DOHH2 (cell line): ENCODE measurements around the gene DAPP1.

Experiments
- H3F3A ChIP-seq: fragments of 200-600 bp; sonication (generic), shearing (Covaris generic); 2 replicates; pipeline ENCODE4 v1.6.0; 2016; ENCODE audit warnings: antibody characterized with exemption, mild to moderate bottlenecking; ENCODE audit not compliant: control insufficient read depth, insufficient read depth
- H3K27ac ChIP-seq: fragments of 200-600 bp; sonication (generic); 2 replicates; pipeline ENCODE4 v1.5.1; 2014; ENCODE audit warnings: low read depth, mild to moderate bottlenecking, low read length, moderate library complexity
- H3K27me3 ChIP-seq: fragments of 200-600 bp; sonication (generic); 2 replicates; pipeline ENCODE4 v1.6.1; 2014; ENCODE audit warnings: mild to moderate bottlenecking, low read length, mixed read lengths; ENCODE audit not compliant: control insufficient read depth
- H3K36me3 ChIP-seq: fragments of 200-600 bp; sonication (generic); 2 replicates; pipeline ENCODE4 v1.6.1; 2014; ENCODE audit warnings: mild to moderate bottlenecking, low read length, moderate library complexity, mixed read lengths; ENCODE audit not compliant: control insufficient read depth
- H3K4me1 ChIP-seq: fragments of 200-600 bp; sonication (generic); 2 replicates; pipeline ENCODE4 v1.6.1; 2014; ENCODE audit warnings: mild to moderate bottlenecking, low read length, mixed read lengths; ENCODE audit not compliant: control insufficient read depth
- H3K4me2 ChIP-seq: fragments of 200-600 bp; sonication (generic); 2 replicates; pipeline ENCODE4 v1.6.0; 2014; ENCODE audit warnings: mild to moderate bottlenecking, low read length, moderate library complexity
- H3K4me3 ChIP-seq: fragments of 200-600 bp; sonication (generic); 2 replicates; pipeline ENCODE4 v1.5.1; 2014; ENCODE audit warnings: mild to moderate bottlenecking, low read length, mixed read lengths
- H3K79me2 ChIP-seq: fragments of 200-600 bp; sonication (generic); 2 replicates; pipeline ENCODE4 v1.6.1; 2014; ENCODE audit warnings: mild to moderate bottlenecking, low read length, mixed read lengths; ENCODE audit not compliant: control insufficient read depth
- H3K9me2 ChIP-seq: fragments of 200-600 bp; sonication (generic); replicated peaks from 2 replicates; pipeline ENCODE4 v1.6.1; 2014; ENCODE audit warnings: mild to moderate bottlenecking, low read length, mixed read lengths; ENCODE audit not compliant: control insufficient read depth
- H3K9me3 ChIP-seq: fragments of 200-600 bp; sonication (generic); 2 replicates; pipeline ENCODE4 v1.6.1; 2014; ENCODE audit warnings: antibody characterized with exemption, low read length, mixed read lengths; ENCODE audit not compliant: control insufficient read depth, insufficient read depth
- H4K20me1 ChIP-seq: fragments of 200-600 bp; sonication (generic); 2 replicates; pipeline ENCODE4 v1.6.0; 2014; ENCODE audit warnings: low read depth, mild to moderate bottlenecking, antibody characterized with exemption, low read length, moderate library complexity; ENCODE audit not compliant: control insufficient read depth, insufficient read depth
- EZH2phosphoT487 ChIP-seq: fragments of 200-600 bp; sonication (generic); IDR thresholded peaks from 2 replicates; pipeline ENCODE4 v1.6.1; 2017; ENCODE audit warnings: borderline replicate concordance, mild to moderate bottlenecking, antibody characterized with exemption, low read length, moderate library complexity, mixed read lengths
- TF ChIP-seq, protein P1 (sequence below): fragments of 200-600 bp; sonication (generic); IDR thresholded peaks from one replicate; pipeline ENCODE4 v1.5.1; 2014; ENCODE audit warnings: antibody characterized with exemption, mild to moderate bottlenecking, low read depth, low read length; ENCODE audit not compliant: poor library complexity, severe bottlenecking

The DAPP1 gene

DNA sequence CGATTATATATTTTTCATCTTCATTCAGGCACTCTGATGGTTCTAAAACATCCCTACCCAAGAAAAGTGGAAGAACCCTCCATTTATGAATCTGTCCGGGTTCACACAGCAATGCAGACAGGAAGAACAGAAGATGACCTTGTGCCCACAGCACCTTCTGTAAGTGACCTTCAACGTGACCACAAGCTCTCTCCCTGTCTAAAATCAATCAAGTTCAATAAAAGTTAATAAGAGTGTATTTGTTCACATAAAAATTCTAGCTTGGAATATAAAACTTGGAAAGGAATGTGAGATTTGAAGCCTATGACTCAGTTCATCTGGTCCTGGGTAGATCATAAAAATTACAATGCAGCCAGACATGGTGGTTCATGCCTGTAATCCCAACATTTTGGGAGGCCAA lies 36.6 kb downstream of the DAPP1 start:
- H3K79me2 ChIP-seq = no peaks in the 10 kb centered on the region
- no peaks in the 10 kb centered on the region; the same call in 1 of the 2 replicates for H4K20me1 ChIP-seq
- TF ChIP-seq EZH2phosphoT487 = no peak
- TF ChIP-seq, protein P1, sequence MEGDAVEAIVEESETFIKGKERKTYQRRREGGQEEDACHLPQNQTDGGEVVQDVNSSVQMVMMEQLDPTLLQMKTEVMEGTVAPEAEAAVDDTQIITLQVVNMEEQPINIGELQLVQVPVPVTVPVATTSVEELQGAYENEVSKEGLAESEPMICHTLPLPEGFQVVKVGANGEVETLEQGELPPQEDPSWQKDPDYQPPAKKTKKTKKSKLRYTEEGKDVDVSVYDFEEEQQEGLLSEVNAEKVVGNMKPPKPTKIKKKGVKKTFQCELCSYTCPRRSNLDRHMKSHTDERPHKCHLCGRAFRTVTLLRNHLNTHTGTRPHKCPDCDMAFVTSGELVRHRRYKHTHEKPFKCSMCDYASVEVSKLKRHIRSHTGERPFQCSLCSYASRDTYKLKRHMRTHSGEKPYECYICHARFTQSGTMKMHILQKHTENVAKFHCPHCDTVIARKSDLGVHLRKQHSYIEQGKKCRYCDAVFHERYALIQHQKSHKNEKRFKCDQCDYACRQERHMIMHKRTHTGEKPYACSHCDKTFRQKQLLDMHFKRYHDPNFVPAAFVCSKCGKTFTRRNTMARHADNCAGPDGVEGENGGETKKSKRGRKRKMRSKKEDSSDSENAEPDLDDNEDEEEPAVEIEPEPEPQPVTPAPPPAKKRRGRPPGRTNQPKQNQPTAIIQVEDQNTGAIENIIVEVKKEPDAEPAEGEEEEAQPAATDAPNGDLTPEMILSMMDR = no peak
- H3K27ac ChIP-seq = no peak overlapping the region
- no peaks in the 10 kb centered on the region for H3K9me2 ChIP-seq
- peaks cover 25% of the 10 kb centered on the region for H3K4me1 ChIP-seq
- H3K27me3 ChIP-seq = no peaks in the 10 kb centered on the region
- peaks cover 67% of the 10 kb centered on the region for H3K36me3 ChIP-seq
- H3K4me3 ChIP-seq = no peak overlapping the region
- no peak overlapping the region for H3K4me2 ChIP-seq
- no peaks in the 10 kb centered on the region for H3K9me3 ChIP-seq
- no peaks in the 10 kb centered on the region; the same call in 1 of the 2 replicates for H3F3A ChIP-seq

DNA sequence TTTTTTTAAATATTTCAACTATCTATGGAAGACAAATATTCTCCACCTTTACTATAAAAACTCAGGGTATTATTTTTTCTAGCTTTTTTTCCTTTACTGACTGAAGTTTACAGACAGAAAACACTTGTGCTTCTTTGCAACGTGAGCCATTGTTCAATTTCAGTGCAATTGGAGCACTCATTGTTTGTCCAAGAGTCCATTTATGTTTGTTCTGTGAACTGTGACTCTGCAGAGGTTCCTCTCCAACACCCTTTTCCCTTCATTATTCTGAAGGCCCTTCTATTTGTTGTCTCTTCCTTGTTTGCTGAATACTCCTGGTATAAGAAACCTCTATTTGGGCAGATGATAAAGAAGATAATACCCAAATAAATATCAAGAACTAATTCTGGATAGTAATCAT lies 37.4 kb downstream of the DAPP1 start:
- no peak for TF ChIP-seq EZH2phosphoT487
- TF ChIP-seq, protein P1 = no peak
- Histone ChIP-seq H3K79me2 (no peaks in the 10 kb centered on the region), H3K27ac (no peak overlapping the region), H3F3A (no peaks in the 10 kb centered on the region; the same call in 1 of the 2 replicates), H3K27me3 (no peaks in the 10 kb centered on the region), H3K9me2 (no peaks in the 10 kb centered on the region), H3K4me1 (peaks cover 25% of the 10 kb centered on the region), H3K9me3 (no peaks in the 10 kb centered on the region), H3K4me3 (no peak overlapping the region), H4K20me1 (no peaks in the 10 kb centered on the region; the same call in 1 of the 2 replicates), H3K4me2 (no peak overlapping the region), H3K36me3 (peaks cover 70% of the 10 kb centered on the region)

DNA sequence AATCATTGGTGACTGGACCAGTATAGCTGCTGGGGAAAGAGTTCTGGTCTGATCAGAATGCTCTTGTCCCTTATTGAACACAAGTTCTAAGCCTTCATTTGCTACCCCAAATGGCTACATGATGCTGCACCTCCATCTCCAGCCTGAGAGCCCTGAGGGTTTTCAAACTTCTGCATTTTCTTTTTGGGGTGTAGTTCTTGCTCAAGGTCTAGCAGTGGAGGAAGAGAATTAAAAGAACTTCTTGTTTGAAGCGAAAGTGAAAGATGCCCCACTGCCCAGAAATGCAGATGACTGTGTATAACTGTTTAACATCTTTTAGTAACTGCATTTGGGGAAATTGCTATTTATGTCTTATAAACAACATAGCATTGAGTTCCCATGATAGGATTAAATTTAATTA lies 39.1 kb downstream of the DAPP1 start:
- Histone ChIP-seq H3K9me3 (no peaks in the 10 kb centered on the region), H3K27ac (no peak overlapping the region), H3F3A (no peaks in the 10 kb centered on the region; the same call in 1 of the 2 replicates), H3K27me3 (no peaks in the 10 kb centered on the region), H3K36me3 (peaks cover 77% of the 10 kb centered on the region), H3K4me1 (peaks cover 33% of the 10 kb centered on the region), H3K79me2 (no peaks in the 10 kb centered on the region), H3K9me2 (no peaks in the 10 kb centered on the region), H4K20me1 (no peaks in the 10 kb centered on the region), H3K4me2 (no peak overlapping the region), H3K4me3 (no peak overlapping the region)
- TF ChIP-seq EZH2phosphoT487 = no peak
- TF ChIP-seq, protein P1 = no peak

DNA sequence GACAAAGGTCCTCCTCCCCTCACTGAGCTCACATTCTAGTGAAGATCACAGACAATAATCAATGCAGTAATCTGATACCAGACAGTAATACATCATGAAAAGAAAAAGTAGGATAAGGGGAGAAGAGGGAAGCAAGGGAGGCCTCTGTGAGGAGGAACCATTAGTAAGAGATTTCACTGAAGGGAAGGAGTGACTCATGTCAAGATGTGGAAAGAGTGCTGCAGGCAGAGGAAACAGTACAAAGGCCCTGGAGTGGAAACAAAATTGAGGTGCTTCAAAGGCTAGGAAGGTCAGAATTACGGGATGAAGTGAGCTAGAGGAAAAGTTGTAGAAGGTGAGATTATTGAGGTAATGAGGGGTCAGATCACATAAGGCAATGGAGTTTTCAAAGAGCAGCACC lies 39.5 kb downstream of the DAPP1 start:
- no peak overlapping the region for H3K4me2 ChIP-seq
- H3K9me2 ChIP-seq = no peaks in the 10 kb centered on the region
- H3K9me3 ChIP-seq = no peaks in the 10 kb centered on the region
- no peaks in the 10 kb centered on the region; the same call in 1 of the 2 replicates for H3F3A ChIP-seq
- peaks cover 82% of the 10 kb centered on the region for H3K36me3 ChIP-seq
- TF ChIP-seq, protein P1 = no peak
- no peak for TF ChIP-seq EZH2phosphoT487
- no peak overlapping the region for H3K4me3 ChIP-seq
- H3K27ac ChIP-seq = no peak overlapping the region
- H3K27me3 ChIP-seq = no peaks in the 10 kb centered on the region
- H3K79me2 ChIP-seq = no peaks in the 10 kb centered on the region
- H3K4me1 ChIP-seq = peaks cover 28% of the 10 kb centered on the region
- H4K20me1 ChIP-seq = no peaks in the 10 kb centered on the region
